Peyer's patch (tissue), 4 donors: Measurements from ENCODE around the gene MACROH2A1. TPM values are rescaled to one million over a fixed set of nuclear protein-coding genes. Genes with fewer than 3 reads are reported as not detected.

Experiments
- DNase-seq, 3 donors: peaks; one replicate each; pipeline ENCODE4 v3.0.0-alpha.2; 2017 to 2019
- H3K27ac ChIP-seq, 4 donors: fragments of 200-600 bp; sonication (generic); one replicate each; pipeline ENCODE4 v1.5.1; 2016 to 2019
- H3K27me3 ChIP-seq, 2 donors: fragments of 200-600 bp; sonication (generic); one replicate each; pipeline ENCODE4 v1.5.1; 2019
- H3K36me3 ChIP-seq, 3 donors: fragments of 200-600 bp; sonication (generic); one replicate each; pipeline ENCODE4 v1.5.1; 2016 to 2019
- H3K4me1 ChIP-seq, 4 donors: fragments of 200-600 bp; sonication (generic); one replicate each; pipeline ENCODE4 v1.5.1; 2016 to 2019
- H3K4me3 ChIP-seq, 4 donors: fragments of 200-600 bp; sonication (generic); 1 replicate in 3 of 4; 2 replicates in 1 of 4; pipeline ENCODE4 v1.5.1; 2016 to 2019; ENCODE audit warnings: mild to moderate bottlenecking in 1 of 4
- H3K9me3 ChIP-seq, 4 donors: fragments of 200-600 bp; sonication (generic); one replicate each; pipeline ENCODE4 v1.5.1; 2016 to 2019; ENCODE audit warnings: mild to moderate bottlenecking in 1 of 4
- CTCF ChIP-seq, 6 experiments: fragments of 450-650 bp in 4 of 6; fragments of 200-600 bp in 2 of 6; sonication (generic) in 1 of 6; IDR thresholded peaks; one replicate each; pipeline ENCODE4 v1.5.1; 2017 to 2019; ENCODE audit warnings: antibody characterized with exemption in 6 of 6, mild to moderate bottlenecking in 3 of 6, moderate library complexity in 1 of 6
- POLR2A ChIP-seq, 2 donors: fragments of 450-650 bp; IDR thresholded peaks; one replicate each; pipeline ENCODE4 v1.5.1; 2017; ENCODE audit warnings: antibody characterized with exemption in 2 of 2, mild to moderate bottlenecking in 2 of 2, moderate library complexity in 2 of 2
- total RNA-seq, 4 donors: library from RNA; depleted of rRNA; stranded (reverse); fragments of >200 nt; gene quantifications; one replicate each; pipeline ENCODE4 v1.1.0, GENCODE V29; 2016

Gene MACROH2A1
- 100 to 1,000 TPM; 407 to 489 (median 431) TPM for total RNA-seq

- DNase-seq, result peak; percentile 89 to 95 (median 93)
- TF ChIP-seq POLR2A (IDR thresholded peaks at IDR 0.05) (peak; percentile 87 to 95), CTCF (IDR thresholded peaks at IDR 0.05) (peak in 2 of 6 experiments; percentile 22 to 30)
- Histone ChIP-seq H3K4me1 (peaks cover 0 to 51% (median 6%) of the 10 kb centered on the region in 4 donors), H3K4me3 (peak within 1 kb of the TSS; percentile 53 to 94 (median 78)), H3K27me3 (no peaks in the 10 kb centered on the region), H3K36me3 (no peaks in the 10 kb centered on the region), H3K9me3 (no peaks in the 10 kb centered on the region), H3K27ac (peak within 1 kb of the TSS; percentile 85 to 93 (median 90))
These were observed at the start of gene MACROH2A1 for GRCh38 chr5:135398855-135399793. Gene MACROH2A1 (minus strand): TSS chr5:135399231. CDS start chr5:135389093, 10,138 bp downstream.

GRCh38 chr5:135448071-135448739 lies 49.2 kb upstream of the MACROH2A1 start:
- Histone ChIP-seq H3K4me3 (no peak overlapping the region), H3K9me3 (no peaks in the 10 kb centered on the region), H3K4me1 (no peaks in the 10 kb centered on the region), H3K27ac (no peak overlapping the region), H3K27me3 (no peaks in the 10 kb centered on the region), H3K36me3 (no peaks in the 10 kb centered on the region)
- peak in 1 of 3 donors; percentile 28 for DNase-seq
- no peak for TF ChIP-seq POLR2A (IDR thresholded peaks at IDR 0.05)
- TF ChIP-seq CTCF (IDR thresholded peaks at IDR 0.05), result no peak

GRCh38 chr5:135447298-135447929 lies 48.4 kb upstream of the MACROH2A1 start, which contains the start of gene DCANP1:
Gene DCANP1 (minus strand): TSS chr5:135447348. CDS start chr5:135447108, 240 bp downstream.
- H3K9me3 ChIP-seq, result no peaks in the 10 kb centered on the region
- H3K27ac ChIP-seq, result no peak within 1 kb of the TSS
- no peak within 1 kb of the TSS for H3K4me3 ChIP-seq
- no peaks in the 10 kb centered on the region for H3K27me3 ChIP-seq
- no peak for DNase-seq
- H3K4me1 ChIP-seq, result no peaks in the 10 kb centered on the region
- TF ChIP-seq CTCF (IDR thresholded peaks at IDR 0.05) (no peak), POLR2A (IDR thresholded peaks at IDR 0.05) (no peak)
- no peaks in the 10 kb centered on the region for H3K36me3 ChIP-seq

- no peak for TF ChIP-seq CTCF (IDR thresholded peaks at IDR 0.05)
- TF ChIP-seq POLR2A (IDR thresholded peaks at IDR 0.05), result no peak
- DNase-seq, result peak in 1 of 3 donors; percentile 27
- no peak overlapping the region for H3K4me3 ChIP-seq
These were observed 47.6 kb upstream of the MACROH2A1 start for GRCh38 chr5:135446615-135447014.

GRCh38 chr5:135446206-135446605 lies 47.2 kb upstream of the MACROH2A1 start:
- peak in 1 of 3 donors; percentile 27 for DNase-seq
- no peak for TF ChIP-seq CTCF (IDR thresholded peaks at IDR 0.05)
- TF ChIP-seq POLR2A (IDR thresholded peaks at IDR 0.05), result no peak
- Histone ChIP-seq H3K36me3 (no peaks in the 10 kb centered on the region), H3K4me1 (peaks cover 0 to 5% (median 0%) of the 10 kb centered on the region in 4 donors), H3K27ac (no peak overlapping the region), H3K27me3 (no peaks in the 10 kb centered on the region), H3K4me3 (no peak overlapping the region), H3K9me3 (no peaks in the 10 kb centered on the region)

More at GRCh38 chr5:135446615-135447014, 47.6 kb upstream of the MACROH2A1 start:
- Histone ChIP-seq H3K9me3 (no peaks in the 10 kb centered on the region), H3K4me1 (peaks cover 0 to 3% (median 0%) of the 10 kb centered on the region in 4 donors), H3K36me3 (no peaks in the 10 kb centered on the region), H3K27ac (no peak overlapping the region), H3K27me3 (no peaks in the 10 kb centered on the region)
